GM18870 (cell line): ENCODE measurements around the gene FAM171A1.

Source experiments
- ATAC-seq: cut with Tn5 transposase; IDR thresholded peaks from one replicate; pipeline ENCODE4 v1.9.1; 2021; ENCODE audit warnings: moderate library complexity; ENCODE audit not compliant: unreplicated experiment

The FAM171A1 gene

GRCh38 chr10:15253951-15254807, 116.9 kb downstream of the FAM171A1 start:
- no peak for ATAC-seq

GRCh38 chr10:15252396-15252795, 118.7 kb downstream of the FAM171A1 start:
- no peak for ATAC-seq

GRCh38 chr10:15251791-15252380, 119.2 kb downstream of the FAM171A1 start:
- ATAC-seq = no peak

GRCh38 chr10:15245530-15245929, 125.6 kb downstream of the FAM171A1 start:
- no peak for ATAC-seq

- ATAC-seq = no peak
Observed at GRCh38 chr10:15244635-15245197, 126.4 kb downstream of the FAM171A1 start.

GRCh38 chr10:15242261-15242840, 128.7 kb downstream of the FAM171A1 start:
- ATAC-seq = no peak

GRCh38 chr10:15241306-15241705, 129.8 kb downstream of the FAM171A1 start:
- ATAC-seq = no peak

GRCh38 chr10:15238555-15239335, 132.3 kb downstream of the FAM171A1 start:
- ATAC-seq = no peak

GRCh38 chr10:15237351-15237750, 133.7 kb downstream of the FAM171A1 start:
- ATAC-seq = no peak

GRCh38 chr10:15236340-15236739, 134.7 kb downstream of the FAM171A1 start:
- no peak for ATAC-seq

- no peak for ATAC-seq
Observed at GRCh38 chr10:15232279-15232678, 138.8 kb downstream of the FAM171A1 start.

GRCh38 chr10:15231426-15231825, 139.7 kb downstream of the FAM171A1 start:
- ATAC-seq = no peak

- ATAC-seq = no peak
Observed at GRCh38 chr10:15230257-15230656, 140.8 kb downstream of the FAM171A1 start.

GRCh38 chr10:15229268-15229667, 141.8 kb downstream of the FAM171A1 start:
- no peak for ATAC-seq

GRCh38 chr10:15228426-15228825, 142.7 kb downstream of the FAM171A1 start:
- ATAC-seq = no peak

GRCh38 chr10:15227611-15228372, 143.3 kb downstream of the FAM171A1 start:
- no peak for ATAC-seq

- ATAC-seq = no peak
Observed at GRCh38 chr10:15225511-15225910, 145.6 kb downstream of the FAM171A1 start.

- no peak for ATAC-seq
Observed at GRCh38 chr10:15224948-15225347, 146.1 kb downstream of the FAM171A1 start.

- no peak for ATAC-seq
Observed at GRCh38 chr10:15223174-15223573, 147.9 kb downstream of the FAM171A1 start.

- no peak for ATAC-seq
Observed at GRCh38 chr10:15222511-15222910, 148.6 kb downstream of the FAM171A1 start.
